HEK293T (cell line): Measurements from ENCODE around the gene HTRA1.

Source experiments
- CTCF ChIA-PET: fragments of 350-600 bp; formaldehyde crosslinking; extraction: SDS; loops from one replicate; lab custom pipeline; 2021; ENCODE audit warnings: antibody characterized with exemption, inconsistent platforms; lab: Yijun Ruan, JAX
- POLR2A ChIA-PET: fragments of 350-600 bp; formaldehyde crosslinking; extraction: SDS; loops from one replicate; lab custom pipeline; 2020; ENCODE audit warnings: antibody characterized with exemption, inconsistent platforms; lab: Yijun Ruan, JAX
- DNase-seq: peaks from one replicate; pipeline ENCODE4 v3.0.0; 2012; ENCODE audit warnings: mixed read lengths; ENCODE audit errors: extremely low spot score
- ARNT ChIP-seq: fragments of 450-650 bp; IDR thresholded peaks from 2 replicates; pipeline ENCODE4 v1.6.1; 2017; ENCODE audit warnings: mild to moderate bottlenecking
- BHLHE40 ChIP-seq: fragments of 450-650 bp; IDR thresholded peaks from 2 replicates; pipeline ENCODE4 v1.6.1; 2016; ENCODE audit warnings: mild to moderate bottlenecking, moderate library complexity, borderline replicate concordance
- CTBP1 ChIP-seq: fragments of 450-650 bp; IDR thresholded peaks from 2 replicates; pipeline ENCODE4 v1.6.1; 2016; ENCODE audit warnings: borderline replicate concordance
- ELF4 ChIP-seq: fragments of 450-650 bp; IDR thresholded peaks from 2 replicates; pipeline ENCODE4 v1.6.1; 2017; ENCODE audit warnings: antibody characterized with exemption
- FOXA1 ChIP-seq: fragments of 450-650 bp; IDR thresholded peaks from 2 replicates; pipeline ENCODE4 v1.6.1; 2016; ENCODE audit warnings: mild to moderate bottlenecking
- FOXK2 ChIP-seq: fragments of 450-650 bp; IDR thresholded peaks from 2 replicates; pipeline ENCODE4 v1.6.1; 2016; ENCODE audit warnings: mild to moderate bottlenecking
- FOXM1 ChIP-seq: fragments of 450-650 bp; IDR thresholded peaks from 2 replicates; pipeline ENCODE4 v1.6.1; 2017; ENCODE audit warnings: mild to moderate bottlenecking, borderline replicate concordance
- HDGF ChIP-seq: fragments of 450-650 bp; IDR thresholded peaks from 2 replicates; pipeline ENCODE4 v1.6.1; 2017; ENCODE audit warnings: antibody characterized with exemption, borderline replicate concordance
- L3MBTL2 ChIP-seq: fragments of 450-650 bp; conservative IDR thresholded peaks from 2 replicates; pipeline ENCODE4 v1.6.1; 2016; ENCODE audit warnings: mild to moderate bottlenecking
- LEF1 ChIP-seq: fragments of 450-650 bp; IDR thresholded peaks from 2 replicates; pipeline ENCODE4 v1.6.1; 2017; ENCODE audit warnings: mild to moderate bottlenecking, borderline replicate concordance
- NFRKB ChIP-seq: fragments of 450-650 bp; IDR thresholded peaks from 2 replicates; pipeline ENCODE4 v1.6.1; 2016; ENCODE audit warnings: mild to moderate bottlenecking, moderate library complexity
- SP1 ChIP-seq: fragments of 450-650 bp; IDR thresholded peaks from 2 replicates; pipeline ENCODE4 v1.6.1; 2017
- SUZ12 ChIP-seq: fragments of 450-650 bp; IDR thresholded peaks from 2 replicates; pipeline ENCODE4 v1.6.1; 2016; ENCODE audit warnings: mild to moderate bottlenecking
- TARDBP ChIP-seq: fragments of 450-650 bp; IDR thresholded peaks from 2 replicates; pipeline ENCODE4 v1.6.1; 2016
- ZNF384 ChIP-seq: fragments of 450-650 bp; IDR thresholded peaks from 2 replicates; pipeline ENCODE4 v1.6.1; 2016
- TF ChIP-seq, protein P1 (sequence below): fragments of 450-650 bp; IDR thresholded peaks from 2 replicates; pipeline ENCODE4 v1.6.1; 2016

HTRA1 gene

DNA sequence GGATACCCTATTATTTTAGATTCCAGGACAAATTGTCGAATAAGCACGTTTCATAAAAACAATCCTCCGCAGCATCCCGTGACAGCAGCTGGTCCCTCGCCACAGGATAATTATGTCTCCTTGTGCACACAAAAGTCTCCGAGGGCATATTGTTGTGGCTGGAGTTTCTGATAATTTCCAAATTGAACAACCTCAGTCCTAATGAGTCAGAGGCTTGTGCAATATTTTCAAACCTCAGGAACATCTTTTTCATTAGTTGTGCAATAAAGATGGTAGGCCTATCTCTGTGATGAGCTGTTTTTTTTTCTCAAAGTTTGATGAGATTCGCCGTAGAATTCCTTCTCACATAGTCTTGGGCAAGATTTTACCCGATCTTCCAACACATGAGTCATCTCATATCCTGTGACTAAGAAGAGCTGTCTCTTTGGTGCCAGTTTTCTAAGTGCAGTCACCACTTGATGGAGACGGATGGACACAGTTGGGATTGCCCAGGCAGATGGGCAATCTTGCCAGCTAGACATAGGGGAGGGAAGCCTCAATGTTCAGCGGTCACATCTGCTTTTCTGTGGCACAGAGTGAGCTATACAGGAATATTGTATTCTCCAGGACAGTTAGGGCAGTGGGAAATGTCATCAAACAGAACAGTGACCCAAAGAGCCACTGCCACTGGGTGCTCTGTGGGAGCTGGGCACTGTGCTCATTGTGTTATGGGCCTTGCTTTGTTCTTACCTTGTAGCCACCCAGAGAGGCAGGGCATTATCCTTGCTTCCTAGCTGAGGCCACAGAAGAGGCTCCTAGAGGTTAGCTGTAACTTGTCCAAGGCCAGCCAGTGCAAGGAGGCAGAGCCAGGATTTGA lies 7.8 kb downstream of the HTRA1 start:
- CTCF ChIA-PET, result no interaction called here
- POLR2A ChIA-PET, result no interaction called here
- no peak for DNase-seq
- TF ChIP-seq HDGF (no peak), FOXK2 (no peak), ELF4 (no peak), LEF1 (no peak), BHLHE40 (no peak), ZNF384 (no peak), L3MBTL2 (no peak), TARDBP (no peak), SP1 (no peak), SUZ12 (no peak), ARNT (no peak), FOXA1 (no peak), NFRKB (no peak), FOXM1 (no peak)
- TF ChIP-seq, protein P1, sequence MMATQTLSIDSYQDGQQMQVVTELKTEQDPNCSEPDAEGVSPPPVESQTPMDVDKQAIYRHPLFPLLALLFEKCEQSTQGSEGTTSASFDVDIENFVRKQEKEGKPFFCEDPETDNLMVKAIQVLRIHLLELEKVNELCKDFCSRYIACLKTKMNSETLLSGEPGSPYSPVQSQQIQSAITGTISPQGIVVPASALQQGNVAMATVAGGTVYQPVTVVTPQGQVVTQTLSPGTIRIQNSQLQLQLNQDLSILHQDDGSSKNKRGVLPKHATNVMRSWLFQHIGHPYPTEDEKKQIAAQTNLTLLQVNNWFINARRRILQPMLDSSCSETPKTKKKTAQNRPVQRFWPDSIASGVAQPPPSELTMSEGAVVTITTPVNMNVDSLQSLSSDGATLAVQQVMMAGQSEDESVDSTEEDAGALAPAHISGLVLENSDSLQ, result no peak

- ChIA-PET CTCF (no interaction called here), POLR2A (no interaction called here)
- TF ChIP-seq FOXK2 (no peak), ARNT (no peak), FOXM1 (no peak), L3MBTL2 (no peak), TARDBP (no peak), SUZ12 (no peak), SP1 (no peak), LEF1 (no peak), ELF4 (no peak), NFRKB (no peak), BHLHE40 (no peak), FOXA1 (no peak), ZNF384 (no peak), HDGF (no peak), CTBP1 (no peak)
- TF ChIP-seq, protein P1, result no peak
- no peak for DNase-seq
Observed at GRCh38 chr10:122469848-122470247, 8.5 kb downstream of the HTRA1 start.

DNA sequence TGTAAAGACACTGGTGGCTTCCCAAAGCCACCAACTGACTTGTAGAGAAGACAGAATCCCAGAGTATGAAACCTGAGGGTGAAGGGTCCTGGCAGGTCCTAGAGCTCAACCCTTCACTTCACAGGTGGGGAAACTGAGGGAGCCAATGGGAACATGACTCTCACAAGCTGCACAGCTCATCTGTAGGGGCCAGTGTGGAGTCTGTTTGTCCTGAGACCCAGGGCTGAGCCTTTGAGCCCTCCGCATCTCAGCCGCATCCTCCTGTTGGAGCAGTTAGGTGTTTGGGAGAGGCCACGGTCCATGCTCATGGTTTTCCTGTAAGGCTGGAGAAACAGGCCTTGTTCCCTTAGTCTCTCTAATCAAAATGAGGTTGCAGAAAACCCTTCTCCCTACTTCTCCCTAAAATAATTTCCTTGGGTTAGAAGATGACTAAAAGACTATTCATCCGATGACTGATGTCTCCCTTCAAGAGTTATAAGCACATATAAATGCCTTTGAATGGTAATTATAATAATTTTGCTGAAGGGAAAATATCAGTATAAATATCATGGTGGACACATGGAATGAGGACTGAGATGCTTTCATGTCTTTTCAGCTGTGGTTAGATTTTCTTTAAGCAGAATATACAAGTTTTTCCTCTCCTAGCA lies 10.3 kb downstream of the HTRA1 start:
- POLR2A ChIA-PET, result no interaction called here
- TF ChIP-seq FOXM1, result no peak
- no peak for TF ChIP-seq BHLHE40
- TF ChIP-seq ZNF384, result no peak
- TF ChIP-seq FOXK2, result no peak
- no peak for DNase-seq
- CTCF ChIA-PET, result no interaction called here

DNA sequence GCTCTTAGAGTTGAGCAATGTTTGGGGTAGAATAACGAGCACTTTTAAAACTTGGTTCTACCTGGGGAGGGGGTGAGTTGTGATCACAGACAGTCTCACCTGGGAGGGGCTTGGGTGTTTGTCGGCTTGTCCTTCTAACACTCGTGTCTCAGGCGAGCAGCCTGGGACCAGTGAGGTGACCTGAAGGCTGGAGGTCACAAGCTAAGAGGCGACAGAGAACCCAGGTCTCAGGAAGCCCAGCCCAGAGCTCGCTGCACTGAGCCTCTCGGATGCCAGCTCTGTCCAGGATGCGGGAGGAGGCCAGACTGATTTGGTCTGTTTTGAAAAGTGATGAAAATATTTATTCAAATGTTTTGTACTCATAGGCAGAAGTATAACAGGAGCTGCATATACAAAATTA lies 11.8 kb downstream of the HTRA1 start:
- no peak for TF ChIP-seq LEF1
- TF ChIP-seq, protein P1, result no peak
- ChIA-PET POLR2A (interaction anchor here (0.7 kb wide), 1 partner anchor 99 kb away, joined by 3 read pairs; the partner anchor contains the start of gene PLEKHA1), CTCF (interaction anchor here (1.4 kb wide), 1 partner anchor 90 kb away, joined by 3 read pairs; no protein-coding TSS in a partner anchor)
- DNase-seq, result no peak

DNA sequence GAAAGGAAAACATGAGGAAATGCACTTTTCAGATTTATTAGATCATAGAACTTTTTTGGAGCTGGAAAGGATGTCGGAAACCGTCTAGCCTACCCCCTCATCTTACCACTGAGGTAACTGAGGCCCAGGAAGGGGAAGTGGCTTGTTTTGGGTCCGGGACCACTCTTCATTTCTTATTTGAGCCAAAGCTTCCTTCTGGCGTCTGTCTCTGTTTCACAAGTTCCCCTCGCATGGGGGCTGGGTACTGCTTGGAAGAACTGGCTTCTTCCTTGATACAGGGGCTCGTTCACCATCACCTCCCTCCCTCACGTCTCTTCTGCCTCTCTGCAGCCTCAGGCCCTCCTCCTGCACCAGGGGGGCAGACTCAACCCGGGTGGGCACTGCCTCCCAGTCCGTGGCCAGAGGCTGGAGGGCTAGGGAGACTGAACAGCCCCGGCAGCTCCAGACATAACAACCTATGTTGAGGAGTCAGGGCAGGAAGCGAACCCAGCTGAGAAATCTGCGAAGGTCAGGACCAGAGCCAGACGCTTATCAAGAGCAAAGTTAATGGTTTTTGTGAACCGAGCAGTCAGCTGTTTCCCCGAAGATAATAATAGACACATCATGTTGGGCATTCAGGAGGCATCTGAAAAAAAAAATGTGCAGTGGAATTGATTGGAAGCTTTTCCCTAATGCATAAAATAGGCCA lies 12.9 kb downstream of the HTRA1 start:
- TF ChIP-seq ZNF384 (no peak), HDGF (no peak), SUZ12 (no peak), TARDBP (no peak), CTBP1 (no peak), BHLHE40 (no peak), FOXA1 (no peak)
- ChIA-PET POLR2A (no interaction called here), CTCF (interaction anchor here (0.5 kb wide), 1 partner anchor 141 kb away, joined by 3 read pairs; no protein-coding TSS in a partner anchor)
- DNase-seq, result no peak

GRCh38 chr10:122475100-122475499 lies 13.7 kb downstream of the HTRA1 start:
- POLR2A ChIA-PET, result no interaction called here
- no peak for DNase-seq
- CTCF ChIA-PET, result interaction anchor here (0.5 kb wide), 1 partner anchor 142 kb away, joined by 3 read pairs; no protein-coding TSS in a partner anchor

More at GRCh38 chr10:122475100-122475499, 13.7 kb downstream of the HTRA1 start:
- TF ChIP-seq HDGF (no peak), CTBP1 (no peak), ARNT (no peak), TARDBP (no peak), FOXM1 (no peak), L3MBTL2 (no peak), SUZ12 (no peak), SP1 (no peak), LEF1 (no peak), ZNF384 (no peak), BHLHE40 (no peak), NFRKB (no peak), FOXK2 (no peak), ELF4 (no peak), FOXA1 (no peak)
- TF ChIP-seq, protein P1, result no peak
